NOMO-1 treated with DMSO at 0.1 percent for 48 hours (cell line): ENCODE data around the gene RAC3.

Experiments used
- DNase-seq: peaks from one replicate; lab custom pipeline; 2025; ENCODE audit not compliant: unreplicated experiment; lab: John Stamatoyannopoulos, UW

The RAC3 gene

DNA sequence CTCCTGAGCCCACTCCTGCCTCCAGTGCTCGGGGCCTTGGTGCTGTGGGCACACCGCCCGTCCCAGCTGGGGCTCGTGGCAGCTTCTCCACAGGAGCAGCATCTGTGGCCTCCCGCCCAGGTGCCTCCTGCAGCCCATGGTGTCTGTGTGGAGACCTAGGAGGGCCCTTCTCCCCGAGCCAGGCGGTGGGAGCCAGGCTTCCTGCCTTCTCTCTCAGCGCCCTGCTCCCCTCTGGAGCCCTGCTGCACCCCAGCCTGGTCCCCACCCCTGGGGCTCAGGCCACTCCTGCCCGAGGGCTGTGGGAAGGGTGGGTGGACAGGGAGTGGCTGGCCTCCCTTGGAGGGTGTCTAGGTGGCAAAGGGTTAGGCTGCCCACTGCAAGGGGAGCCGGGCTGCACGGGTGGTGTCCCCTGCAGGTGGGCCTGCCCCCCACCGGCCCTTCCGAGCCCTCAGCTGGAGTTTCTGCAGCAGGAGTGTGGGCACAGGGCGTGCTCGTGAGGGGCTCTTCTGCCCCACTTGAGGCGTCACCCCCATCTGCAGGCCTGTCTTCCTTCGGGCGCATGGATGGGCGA lies 19.8 kb upstream of the RAC3 start:
- DNase-seq = no peak

DNA sequence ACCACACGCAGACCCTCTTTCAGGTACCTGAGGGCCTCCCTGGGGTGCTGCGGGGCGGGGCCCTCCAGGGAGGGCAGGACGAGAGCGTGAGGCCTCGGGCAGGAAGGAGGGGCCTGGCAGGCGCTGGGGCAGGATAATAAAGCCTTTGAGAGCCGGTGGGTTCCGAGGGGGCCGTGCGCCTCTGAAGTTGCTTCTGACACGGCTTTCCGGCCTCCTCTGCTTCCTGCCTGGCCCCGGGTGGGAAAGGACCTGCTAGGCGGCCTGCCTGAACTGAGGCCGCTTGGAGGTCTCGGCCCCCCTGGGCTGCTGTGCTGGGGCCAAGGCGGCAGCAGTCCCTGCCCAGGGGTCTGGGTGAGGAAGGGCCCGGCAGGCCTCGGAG lies 19.2 kb upstream of the RAC3 start:
- no peak for DNase-seq

DNA sequence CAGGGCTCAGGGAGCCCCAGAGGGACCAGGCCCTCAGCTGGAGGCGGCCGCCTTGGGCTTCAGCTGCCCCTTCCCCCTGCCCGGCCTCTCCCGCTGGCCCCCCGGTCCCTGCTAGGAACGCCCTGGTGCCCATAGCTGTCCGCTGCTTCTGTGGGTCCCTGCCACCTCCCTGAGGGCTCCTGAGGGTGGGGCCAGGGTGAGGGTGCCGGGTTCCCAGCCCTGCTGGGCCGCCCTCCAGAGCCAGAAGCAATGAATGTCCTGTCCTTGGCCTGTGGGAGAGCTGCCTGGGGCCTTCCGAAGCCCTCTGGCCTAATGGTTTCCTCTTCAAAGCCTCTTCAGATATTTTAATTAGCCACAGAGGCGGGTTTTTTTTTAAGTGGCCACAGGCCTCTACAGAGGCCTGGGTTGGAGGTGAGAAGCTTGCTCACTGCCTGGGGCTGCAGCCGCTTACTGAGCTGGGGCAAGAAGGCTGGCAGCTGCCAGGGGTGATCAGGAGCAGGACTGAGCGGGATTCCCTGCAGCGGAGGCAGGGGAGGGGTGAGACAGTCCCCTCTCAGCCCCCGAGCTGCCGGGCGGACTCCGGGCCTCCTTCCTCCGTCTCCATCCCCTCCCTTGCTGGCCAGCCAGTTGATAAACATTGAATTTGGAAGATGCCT lies 18.7 kb upstream of the RAC3 start:
- DNase-seq = no peak

DNA sequence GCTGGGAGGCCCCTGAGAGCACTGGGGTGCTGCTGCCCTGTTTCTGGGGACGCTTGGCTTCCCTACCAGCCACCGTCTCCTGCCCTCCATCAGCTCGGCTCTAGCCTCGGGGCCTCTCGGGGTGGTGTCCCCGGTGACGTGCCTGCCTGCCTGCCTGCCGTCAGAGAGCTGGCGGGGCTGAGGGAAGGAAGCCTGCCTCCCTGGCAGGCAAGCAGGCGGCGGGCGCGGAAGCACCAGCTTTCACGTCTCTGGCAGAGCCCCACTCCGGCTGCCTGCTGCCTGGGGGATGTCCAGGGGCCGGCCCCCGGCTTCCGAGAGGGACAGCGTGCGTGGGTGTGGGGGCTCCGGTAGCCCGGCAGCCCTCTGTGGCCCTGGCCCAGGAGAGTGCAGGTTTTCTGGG lies 18.1 kb upstream of the RAC3 start:
- DNase-seq = no peak

DNA sequence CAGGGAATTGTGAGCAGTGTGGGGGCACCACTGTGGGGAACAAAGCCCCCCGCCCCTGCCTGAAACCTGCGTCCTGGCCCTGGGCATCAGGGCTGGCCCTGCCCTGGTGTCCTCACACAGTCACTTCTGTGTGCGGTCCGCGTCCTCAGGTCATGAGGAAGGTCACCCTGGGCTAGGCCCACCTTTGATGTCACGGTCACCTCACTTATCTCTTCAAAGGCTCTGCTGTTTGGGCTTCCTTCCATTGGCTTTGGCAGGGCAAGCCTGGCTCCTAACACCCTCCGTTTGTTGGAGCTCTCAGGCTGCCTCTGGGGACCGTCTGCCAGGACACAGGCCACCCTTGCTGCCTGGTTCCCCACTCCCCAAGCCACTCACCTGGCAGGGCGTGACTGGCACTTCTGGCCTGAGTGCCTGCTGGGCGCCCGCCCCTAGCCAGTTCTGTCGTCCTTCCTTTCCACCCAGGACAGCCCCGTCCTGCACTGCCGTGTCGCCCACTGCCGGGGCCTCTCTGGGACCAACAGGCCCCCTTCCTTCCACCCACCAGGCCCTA lies 17.6 kb upstream of the RAC3 start:
- DNase-seq = no peak

DNA sequence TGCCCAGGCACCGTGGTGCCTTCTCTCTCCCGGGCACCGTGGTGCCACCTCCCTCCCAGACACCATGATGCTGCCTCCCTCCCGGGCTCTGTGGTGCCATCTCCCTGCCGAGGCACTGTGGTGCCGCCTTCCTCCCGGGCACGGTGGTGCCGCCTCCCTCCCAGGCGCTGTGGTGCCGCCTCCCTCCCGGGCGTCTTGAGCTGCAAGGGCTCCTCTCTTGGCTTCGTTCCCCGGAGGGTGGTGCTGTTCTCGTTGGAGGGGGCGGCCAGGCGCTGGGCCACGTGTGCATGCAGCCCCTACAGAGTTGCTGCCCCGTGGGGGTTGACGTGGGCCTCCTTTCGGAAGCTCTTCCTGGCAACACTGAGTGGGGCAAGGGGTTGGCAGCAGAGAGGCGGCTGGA lies 17.0 kb upstream of the RAC3 start:
- DNase-seq = no peak

DNA sequence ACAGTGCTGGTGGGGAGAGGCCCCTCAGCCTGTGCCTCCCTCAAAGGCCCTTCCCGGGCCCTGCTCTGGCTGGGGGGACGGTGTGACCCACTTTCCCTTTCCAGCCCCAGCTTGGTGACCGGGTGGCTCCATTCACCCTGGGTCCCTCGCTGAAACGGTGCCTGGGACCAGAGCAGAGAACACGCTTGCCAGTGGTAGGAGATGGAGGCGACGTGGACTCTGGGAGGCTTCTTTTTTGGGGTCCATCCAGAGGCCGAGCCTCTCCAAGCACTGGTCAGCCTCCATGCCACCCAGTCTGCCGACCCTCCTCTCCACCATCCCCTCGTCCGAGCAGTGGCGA lies 16.5 kb upstream of the RAC3 start:
- no peak for DNase-seq

DNA sequence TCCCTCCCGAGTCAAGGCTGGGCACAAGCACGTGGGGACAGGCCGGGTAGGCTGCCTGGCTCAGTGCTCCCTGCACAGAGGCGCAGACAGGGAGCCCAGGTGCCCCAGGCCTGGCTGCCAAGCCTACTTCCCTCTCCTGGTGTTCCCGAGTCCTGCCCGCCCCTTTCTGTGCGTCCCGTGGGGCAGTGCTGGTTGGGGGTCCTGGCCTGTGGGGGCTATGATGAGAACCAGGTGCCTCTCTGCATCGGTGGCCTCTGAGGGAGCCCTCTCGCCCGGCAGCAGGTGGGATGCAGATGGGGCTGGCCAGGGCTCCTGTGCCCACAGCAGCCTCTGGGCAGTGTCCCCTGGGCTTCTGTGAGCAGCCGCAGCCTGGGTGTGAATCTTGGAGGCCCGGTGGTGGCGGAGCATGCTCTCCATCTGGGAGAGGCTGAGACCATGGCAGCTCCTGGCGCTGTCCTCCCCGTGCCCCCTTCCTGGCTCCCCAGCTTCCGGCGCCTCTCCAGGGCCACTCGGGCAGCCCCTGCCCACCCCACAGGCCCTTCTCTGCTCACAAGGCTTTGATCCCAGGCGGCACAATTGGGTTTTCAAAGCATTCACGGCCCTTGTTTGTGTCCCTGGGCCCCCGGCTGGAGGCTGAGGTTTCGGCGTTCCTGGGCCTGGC lies 16.0 kb upstream of the RAC3 start:
- no peak for DNase-seq

DNA sequence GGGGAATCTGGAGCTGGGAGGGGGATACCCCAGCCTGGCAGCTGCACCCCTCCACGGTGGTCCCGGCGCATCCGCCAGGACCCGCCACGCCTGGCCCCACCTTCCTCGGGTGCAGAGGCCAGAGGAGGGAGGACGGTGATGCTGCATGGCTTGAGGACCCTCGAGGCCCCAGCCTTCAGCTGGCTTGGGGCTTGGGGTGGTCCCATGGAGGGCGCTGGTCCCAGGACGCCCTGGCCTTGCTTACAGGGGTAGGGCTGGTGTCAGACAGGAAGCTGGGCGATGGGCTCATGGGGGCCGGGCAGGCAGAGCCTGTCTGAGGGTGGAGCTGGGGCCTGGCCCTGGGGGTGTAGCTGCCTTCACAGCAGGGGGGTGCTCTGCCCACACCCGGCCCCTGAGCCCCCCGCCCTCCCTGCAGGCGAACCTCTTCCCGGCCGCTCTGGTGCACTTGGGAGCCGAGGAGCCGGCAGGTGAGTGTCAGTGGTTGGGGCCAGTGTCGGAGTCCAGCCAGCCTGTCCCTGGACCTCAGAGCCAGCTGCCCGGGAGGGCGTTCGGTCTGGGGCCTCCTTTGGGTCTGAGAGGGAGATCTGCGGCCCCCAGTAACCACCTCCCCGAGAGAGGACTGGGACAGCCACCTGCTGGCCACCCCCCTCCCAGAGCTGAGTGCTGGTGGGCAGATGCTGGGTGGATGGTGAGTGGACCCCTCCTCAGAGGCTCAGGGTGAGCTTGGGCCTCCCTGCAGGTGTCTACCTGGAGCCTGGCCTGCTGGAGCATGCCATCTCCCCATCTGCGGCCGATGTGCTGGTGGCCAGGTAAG lies 15.2 kb upstream of the RAC3 start:
- no peak for DNase-seq

DNA sequence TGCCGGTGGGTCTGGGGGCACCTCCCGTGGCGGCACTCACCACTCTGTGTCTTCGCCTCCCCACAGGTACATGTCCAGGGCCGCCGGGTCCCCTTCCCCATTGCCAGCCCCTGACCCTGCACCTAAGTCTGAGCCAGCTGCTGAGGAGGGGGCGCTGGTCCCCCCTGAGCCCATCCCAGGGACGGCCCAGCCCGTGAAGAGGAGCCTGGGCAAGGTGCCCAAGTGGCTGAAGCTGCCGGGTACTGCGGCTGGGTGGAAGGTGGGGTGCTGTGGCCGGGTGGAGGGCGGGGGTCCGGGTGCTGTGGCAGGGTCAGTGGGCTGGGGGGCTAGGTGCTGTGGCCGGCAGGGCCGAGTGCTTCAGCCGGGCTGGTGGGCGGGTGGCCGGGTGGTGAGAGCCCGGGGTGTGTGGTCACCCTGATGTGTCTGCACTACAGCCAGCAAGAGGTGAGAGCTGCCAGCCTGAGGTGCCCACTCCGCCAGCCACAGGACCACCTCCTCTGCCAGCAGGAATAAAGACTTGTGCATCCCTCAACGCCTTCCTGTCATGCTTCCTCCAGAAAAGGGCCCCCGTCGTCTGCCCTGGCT lies 14.5 kb upstream of the RAC3 start:
- DNase-seq = no peak

DNA sequence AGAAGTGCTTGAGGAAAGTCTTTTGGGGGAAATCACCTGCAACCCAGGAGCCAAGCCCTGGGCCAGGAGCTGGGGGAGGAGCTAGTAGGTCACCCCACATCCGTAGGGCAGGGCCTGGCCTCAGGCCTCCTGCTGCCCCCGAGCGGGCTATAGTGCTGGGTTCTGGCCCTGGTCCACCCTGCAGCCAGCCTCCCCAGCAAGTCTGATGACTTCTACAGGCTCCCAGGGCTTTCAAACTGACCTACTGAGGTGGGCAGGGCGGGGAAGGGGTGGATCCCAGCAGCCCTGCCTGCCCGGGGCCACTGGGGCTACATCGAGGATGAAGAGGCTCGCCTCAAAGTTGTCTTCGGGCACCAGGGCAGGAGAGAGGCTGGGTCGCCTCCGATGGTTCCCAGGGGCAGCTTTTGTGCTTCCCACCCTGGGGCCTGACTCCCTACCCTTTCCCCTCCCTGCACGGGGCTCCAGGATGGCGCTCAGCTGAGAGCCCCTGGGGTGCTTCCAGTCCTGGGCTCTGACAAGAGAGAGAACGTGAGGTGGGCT lies 13.8 kb upstream of the RAC3 start:
- DNase-seq = no peak

DNA sequence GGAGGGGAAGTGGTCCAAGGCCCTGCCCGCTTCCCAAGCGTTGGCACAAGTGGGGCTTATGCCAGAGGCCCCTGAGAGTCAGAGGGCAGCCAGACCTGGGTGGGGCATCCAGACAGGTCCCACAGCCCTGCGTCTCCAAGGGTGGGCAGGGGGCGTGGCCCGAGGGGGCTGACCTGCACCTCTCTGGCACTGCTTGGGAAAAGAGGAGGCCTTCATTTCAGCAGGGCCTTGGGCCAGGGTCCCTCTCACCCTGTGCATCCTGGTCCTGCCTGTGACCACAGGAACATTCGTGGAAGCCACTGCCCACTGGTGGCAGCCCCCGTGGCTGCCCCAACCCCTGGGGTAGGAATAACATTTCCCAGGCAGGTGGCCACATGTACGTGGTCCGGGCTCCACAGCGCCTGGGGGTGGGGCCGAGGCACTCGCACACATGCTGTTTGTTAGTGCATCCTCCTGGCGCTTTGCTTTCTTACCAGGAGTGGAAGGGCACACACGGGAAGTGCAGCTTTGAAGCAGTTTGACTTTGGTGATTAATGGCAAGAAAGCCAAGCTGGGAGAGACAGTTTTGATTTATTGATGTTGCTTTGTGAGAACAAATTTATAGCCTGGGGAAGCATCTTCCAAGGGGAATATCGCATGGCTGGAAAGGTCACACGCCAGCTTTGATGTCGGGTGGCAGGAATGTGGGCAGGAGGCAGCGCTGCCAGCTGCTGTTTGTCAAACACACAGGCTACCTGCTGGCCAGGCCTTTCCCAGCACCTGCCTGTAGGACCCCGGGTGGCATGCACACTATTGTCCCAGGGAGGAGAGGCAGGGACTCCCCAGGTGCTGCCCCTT lies 13.1 kb upstream of the RAC3 start:
- DNase-seq = no peak

DNA sequence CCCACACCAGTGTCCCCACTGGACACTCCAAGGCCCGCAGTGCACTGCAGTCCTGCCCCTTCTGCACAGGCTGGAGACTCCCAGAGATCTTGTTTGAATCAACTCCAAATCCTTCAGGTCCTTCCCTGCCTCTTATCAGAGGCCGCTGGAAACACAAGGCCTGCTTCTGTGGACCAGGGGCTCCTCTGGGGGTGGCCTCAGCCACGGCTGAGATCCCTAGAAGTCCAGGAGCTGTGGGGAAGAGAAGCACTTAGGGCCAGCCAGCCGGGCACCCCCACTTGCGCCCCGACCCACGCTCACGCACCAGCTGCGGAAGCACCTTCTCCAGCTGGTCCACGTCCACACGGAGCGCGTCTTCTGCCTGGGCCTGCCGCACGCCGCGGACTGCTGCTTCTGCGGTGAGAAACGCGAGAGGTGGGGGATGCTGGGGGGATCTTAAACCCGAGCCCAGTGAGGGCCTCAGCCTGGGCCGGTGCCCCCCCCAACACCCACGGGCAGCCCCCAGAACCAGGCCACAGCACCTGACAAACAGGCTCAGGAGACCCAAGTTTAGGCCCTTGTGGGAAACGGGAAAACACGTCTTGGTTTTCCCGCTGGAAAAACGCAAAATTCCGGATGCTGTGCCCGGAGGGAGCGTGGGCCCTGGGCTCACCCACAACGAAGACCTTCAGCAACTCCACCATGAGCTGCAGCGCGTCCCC lies 12.3 kb upstream of the RAC3 start:
- no peak for DNase-seq

DNA sequence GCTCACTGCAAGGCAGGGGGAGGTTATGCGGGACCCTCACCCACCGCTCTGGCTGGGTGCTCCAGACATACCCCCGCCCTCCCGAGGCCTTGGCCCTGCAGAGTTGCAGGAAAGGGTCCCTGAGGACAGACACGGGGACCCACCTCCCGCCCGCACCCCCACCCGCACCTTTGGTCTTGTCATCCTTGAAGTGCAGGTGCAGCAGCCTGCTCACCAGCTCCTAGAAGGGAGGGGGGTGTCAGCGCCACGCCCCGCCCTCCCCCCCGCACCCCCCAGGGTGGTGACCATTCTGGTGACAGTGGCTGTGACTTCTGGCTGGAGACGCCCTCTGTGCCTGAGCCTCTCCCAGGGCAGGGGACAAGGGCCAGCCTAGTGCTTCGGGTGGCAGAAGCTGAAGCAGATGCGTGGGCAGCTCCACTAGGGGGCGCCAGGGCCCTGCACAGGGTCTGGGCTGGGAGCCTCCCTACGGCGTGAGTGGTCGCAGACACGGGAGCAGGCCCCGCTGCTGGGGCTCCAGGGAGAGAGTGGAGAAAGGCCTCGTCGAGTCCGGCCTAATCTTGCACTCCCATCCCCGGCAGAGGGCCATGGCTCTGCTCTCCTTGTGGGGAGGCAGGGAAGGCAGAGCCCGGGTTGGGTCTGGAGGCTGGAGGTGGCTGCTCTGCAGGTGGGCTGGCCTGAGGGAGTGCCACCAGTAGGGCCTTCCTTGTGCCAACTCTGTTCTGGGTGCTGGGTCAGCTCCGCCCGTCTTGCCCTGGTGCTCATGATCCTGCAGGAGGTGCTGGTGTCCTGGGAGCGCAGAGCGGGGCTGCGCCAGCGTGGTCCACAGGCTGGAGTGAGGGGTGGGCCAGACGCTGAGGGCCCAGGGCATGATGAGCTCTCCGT lies 11.5 kb upstream of the RAC3 start:
- DNase-seq = peak; percentile 41

DNA sequence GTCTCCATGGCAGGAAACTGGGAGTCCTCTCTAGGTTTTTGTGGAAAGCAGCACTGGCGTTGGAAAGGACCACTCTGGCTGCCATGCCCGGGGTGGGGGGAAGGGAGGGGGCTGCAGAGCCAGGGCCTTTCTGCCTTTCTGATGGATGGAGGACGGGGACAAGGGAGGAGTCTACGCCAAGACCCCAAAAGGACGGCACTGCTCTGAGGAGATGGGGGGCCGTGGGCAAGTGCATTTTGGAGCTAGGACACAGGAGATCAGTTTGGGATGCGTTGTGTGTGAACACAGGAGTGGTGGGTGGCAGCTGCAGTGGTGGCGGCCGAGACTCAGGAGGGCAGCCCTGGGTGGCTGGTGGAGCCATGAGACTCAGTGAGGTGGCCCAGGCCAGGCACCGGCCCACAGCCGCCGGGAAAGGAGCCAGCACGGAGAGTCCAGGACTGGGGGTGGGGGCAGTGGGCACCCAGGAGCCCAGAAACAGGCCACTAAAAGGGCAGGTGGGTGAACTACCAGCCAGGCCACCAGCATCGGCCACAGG lies 10.8 kb upstream of the RAC3 start:
- no peak for DNase-seq

DNA sequence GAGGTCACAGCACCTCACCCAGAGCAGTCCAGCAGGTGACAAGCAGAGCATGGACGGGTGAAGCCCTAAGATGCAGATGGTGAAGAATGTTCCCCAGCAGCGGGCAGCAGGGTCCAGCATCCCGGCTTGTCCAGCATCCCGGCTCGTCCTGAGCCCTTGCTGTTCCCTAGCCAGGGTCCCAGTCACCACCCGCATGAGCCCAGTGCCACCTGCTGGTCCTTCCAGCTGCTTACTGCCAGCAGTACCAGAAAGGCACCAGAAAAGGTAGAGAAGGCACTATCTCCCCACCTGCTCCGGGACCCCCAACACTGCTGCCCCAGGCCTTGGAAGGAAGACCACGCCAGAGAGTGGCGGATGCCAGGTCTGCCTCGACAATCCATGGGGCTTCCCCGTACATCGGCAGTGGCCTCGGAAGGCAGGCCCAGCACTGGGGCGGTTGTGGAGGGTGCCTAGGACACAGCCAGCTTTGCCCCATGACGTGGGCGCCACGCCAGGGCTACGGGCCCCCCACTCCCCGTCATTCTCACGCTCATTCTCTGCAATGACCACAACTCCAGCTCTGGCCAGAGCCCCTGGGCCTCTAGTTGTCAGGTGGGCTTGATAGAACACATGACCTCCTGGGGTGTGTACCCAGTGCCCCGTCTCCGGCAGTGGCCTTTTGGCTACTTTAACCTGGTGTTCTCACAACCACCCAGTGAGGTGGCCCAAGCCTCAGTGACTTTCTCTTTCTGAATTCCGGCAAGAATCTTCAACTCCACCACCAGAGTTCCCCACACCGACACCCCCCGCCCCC lies 10.2 kb upstream of the RAC3 start:
- peak; percentile 33 for DNase-seq

DNA sequence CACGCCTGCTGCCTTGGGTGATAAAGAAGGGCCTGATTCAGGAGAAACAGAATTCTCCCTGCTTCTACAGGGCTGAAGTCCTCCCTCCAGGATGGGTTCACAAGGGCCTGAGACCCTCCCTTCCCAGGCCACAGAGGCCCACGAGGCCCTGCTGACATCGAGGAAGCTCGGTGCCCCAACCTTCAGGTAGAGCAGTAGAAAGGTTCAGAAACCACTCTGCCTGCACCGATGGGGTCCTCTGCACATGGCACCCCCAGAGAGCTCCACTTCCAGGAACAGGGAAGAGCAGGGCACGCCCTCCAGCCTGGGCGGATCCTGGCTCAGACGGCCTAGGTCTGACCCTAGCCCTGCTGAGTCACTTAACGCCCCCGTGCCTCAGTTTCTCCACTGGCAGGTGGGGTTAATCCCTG lies 9.6 kb upstream of the RAC3 start:
- no peak for DNase-seq
